PFSK-1 (cell line): ENCODE data around the gene KIAA0040.

Source experiments
- POLR2AphosphoS5 ChIP-seq: IDR thresholded peaks from 2 replicates; pipeline ENCODE4 v1.6.1; 2012; ENCODE audit warnings: low read depth, mild to moderate bottlenecking, control low read depth, low read length, moderate library complexity
- REST ChIP-seq, 2 experiments: IDR thresholded peaks; 2 replicates each; pipeline versions ENCODE4 v1.6.1 to v1.8.0; 2011 to 2012; ENCODE audit warnings: low read depth in 2 of 2, low read length in 2 of 2, control low read depth in 1 of 2, inconsistent platforms in 1 of 2, mild to moderate bottlenecking in 1 of 2, moderate library complexity in 1 of 2; ENCODE audit not compliant: insufficient read depth in 1 of 2

GRCh38 chr1:175232335-175232734 is 39.8 kb upstream of the KIAA0040 start:
- TF ChIP-seq REST (IDR thresholded peaks at IDR 0.05; ENCODE audit: insufficient read depth in 1 of 2, low read depth in 2 of 2, low read length in 2 of 2) = no peak
- no peak for TF ChIP-seq POLR2AphosphoS5
